Liver (tissue), 9 donors: ENCODE measurements around the gene ZBTB7B. TPM values are rescaled to one million over a fixed set of nuclear protein-coding genes. Genes with fewer than 3 reads are reported as not detected.

Source experiments
- DNase-seq: peaks from one replicate; pipeline ENCODE4 v3.0.0-alpha.2; 2017; ENCODE audit warnings: low spot score
- H3K27ac ChIP-seq, 2 donors: one replicate each; pipeline ENCODE4 v1.7.0; 2013; ENCODE audit warnings: inconsistent platforms in 2 of 2, low read length in 2 of 2, control low read depth in 1 of 2, low read depth in 1 of 2, mild to moderate bottlenecking in 1 of 2
- H3K27me3 ChIP-seq, 4 donors: one replicate each; pipeline versions ENCODE4 v1.6.1 to v1.7.0; 2013; ENCODE audit warnings: low read length in 3 of 4, inconsistent platforms in 1 of 4, mild to moderate bottlenecking in 1 of 4, moderate library complexity in 1 of 4; ENCODE audit not compliant: control insufficient read depth in 4 of 4, insufficient read depth in 4 of 4
- H3K36me3 ChIP-seq, 4 donors: one replicate each; pipeline versions ENCODE4 v1.6.1 to v1.7.0; 2013; ENCODE audit warnings: low read length in 3 of 4, mild to moderate bottlenecking in 3 of 4, low read depth in 1 of 4, moderate library complexity in 1 of 4; ENCODE audit not compliant: control insufficient read depth in 4 of 4, insufficient read depth in 3 of 4
- H3K4me1 ChIP-seq, 4 donors: one replicate each; pipeline versions ENCODE4 v1.6.1 to v1.7.0; 2013; ENCODE audit warnings: low read length in 3 of 4, mild to moderate bottlenecking in 3 of 4, moderate library complexity in 1 of 4; ENCODE audit not compliant: control insufficient read depth in 4 of 4, insufficient read depth in 4 of 4
- H3K4me3 ChIP-seq, 3 donors: one replicate each; pipeline versions ENCODE4 v1.6.1 to v1.7.0; 2013; ENCODE audit warnings: low read length in 3 of 3, control low read depth in 1 of 3, low read depth in 1 of 3, mild to moderate bottlenecking in 1 of 3
- H3K9ac ChIP-seq, 2 donors: one replicate each; pipeline ENCODE4 v1.7.0; 2013; ENCODE audit warnings: low read length in 2 of 2, mild to moderate bottlenecking in 2 of 2, moderate library complexity in 2 of 2, control low read depth in 1 of 2, low read depth in 1 of 2
- H3K9me3 ChIP-seq, 4 donors: one replicate each; pipeline versions ENCODE4 v1.6.1 to v1.7.0; 2013; ENCODE audit warnings: low read length in 3 of 4; ENCODE audit not compliant: control insufficient read depth in 4 of 4
- EGR1 ChIP-seq, 2 donors: IDR thresholded peaks; 2 replicates each; pipeline ENCODE4 v1.6.1; 2016 to 2018; ENCODE audit warnings: antibody characterized with exemption in 2 of 2, low read depth in 2 of 2
- FOXA1 ChIP-seq: IDR thresholded peaks from 2 replicates; pipeline ENCODE4 v1.6.1; 2016; ENCODE audit warnings: antibody characterized with exemption
- FOXA2 ChIP-seq: IDR thresholded peaks from 2 replicates; pipeline ENCODE4 v1.6.1; 2016; ENCODE audit warnings: antibody characterized with exemption
- GABPA ChIP-seq, 2 donors: IDR thresholded peaks in 1 of 2; conservative IDR thresholded peaks in 1 of 2; 2 replicates each; pipeline ENCODE4 v1.6.1; 2016; ENCODE audit warnings: antibody characterized with exemption in 2 of 2, mild to moderate bottlenecking in 1 of 2, moderate library complexity in 1 of 2
- HNF4A ChIP-seq, 2 donors: conservative IDR thresholded peaks; 2 replicates each; pipeline ENCODE4 v1.6.1; 2016; ENCODE audit warnings: antibody characterized with exemption in 2 of 2, mild to moderate bottlenecking in 2 of 2
- HNF4G ChIP-seq: IDR thresholded peaks from 2 replicates; pipeline ENCODE4 v1.6.1; 2016; ENCODE audit warnings: antibody characterized with exemption
- JUND ChIP-seq, 2 donors: IDR thresholded peaks; 2 replicates each; pipeline ENCODE4 v1.6.1; 2016; ENCODE audit warnings: antibody characterized with exemption in 2 of 2
- NR2F2 ChIP-seq: IDR thresholded peaks from 2 replicates; pipeline ENCODE4 v1.6.1; 2016; ENCODE audit warnings: antibody characterized with exemption
- RAD21 ChIP-seq, 2 donors: IDR thresholded peaks; 2 replicates each; pipeline ENCODE4 v1.6.1; 2016; ENCODE audit warnings: antibody characterized with exemption in 2 of 2, mild to moderate bottlenecking in 2 of 2
- RXRA ChIP-seq, 2 donors: IDR thresholded peaks; 2 replicates each; pipeline ENCODE4 v1.6.1; 2017 to 2018; ENCODE audit warnings: antibody characterized with exemption in 2 of 2, mild to moderate bottlenecking in 1 of 2
- SP1 ChIP-seq: IDR thresholded peaks from 2 replicates; pipeline ENCODE4 v1.6.1; 2018; ENCODE audit warnings: antibody characterized with exemption, mild to moderate bottlenecking
- TAF1 ChIP-seq: conservative IDR thresholded peaks from 2 replicates; pipeline ENCODE4 v1.6.1; 2016; ENCODE audit warnings: antibody characterized with exemption, mild to moderate bottlenecking
- YY1 ChIP-seq: IDR thresholded peaks from 2 replicates; pipeline ENCODE4 v1.6.1; 2016; ENCODE audit warnings: antibody characterized with exemption, mild to moderate bottlenecking
- whole genome bisulfite sequencing: extraction: QIAGEN DNeasy Blood & Tissue Kit; methylation state at CpG from one replicate; pipeline ENCODE4 v1.1.7; 2013; 5-methylcytosine and 5-hydroxymethylcytosine counted together
- polyA plus RNA-seq, 2 donors: library from polyadenylated mRNA; stranded (reverse) in 1 of 2; unstranded in 1 of 2; fragments of 200-250 nt in 1 of 2; fragments of >200 nt in 1 of 2; fragmentation: Nextera tagmentation in 1 of 2; extraction: Ambion mirVana in 1 of 2; gene quantifications; one replicate each; pipeline versions ENCODE4 v1.2.1 to v1.2.3, GENCODE V29; 2013 to 2015
- total RNA-seq, 2 donors: library from RNA; depleted of rRNA; stranded (reverse); fragments of >200 nt; gene quantifications; one replicate each; pipeline ENCODE4 v1.2.3, GENCODE V29; 2014
- TF ChIP-seq, protein P1 (sequence below): IDR thresholded peaks from 2 replicates; pipeline ENCODE4 v1.6.1; 2016; ENCODE audit warnings: antibody characterized with exemption
- TF ChIP-seq, protein P2 (sequence below): IDR thresholded peaks from 2 replicates; pipeline ENCODE4 v1.6.1; 2016; ENCODE audit warnings: antibody characterized with exemption
- TF ChIP-seq, protein P3 (sequence below): IDR thresholded peaks from 2 replicates; pipeline ENCODE4 v1.6.1; 2016; ENCODE audit warnings: antibody characterized with exemption, mild to moderate bottlenecking
- TF ChIP-seq, protein P4 (sequence below): fragments of 150-350 bp; IDR thresholded peaks from 2 replicates; pipeline ENCODE4 v1.5.1; 2017; ENCODE audit warnings: improper control_type of control experiment, low read depth, low read length; ENCODE audit not compliant: missing input control
- TF ChIP-seq, protein P5 (sequence below): IDR thresholded peaks from 2 replicates; pipeline ENCODE4 v1.6.1; 2016; ENCODE audit warnings: antibody characterized with exemption
- donor health status: healthy.
- donor health status: healthy.
- donor health status: healthy.
- donor health status: healthy.
- donor health status: healthy.

ZBTB7B gene
- total and polyA plus RNA-seq, 4 donors, result 7.0 to 50.2 (median 21.1) TPM

DNA sequence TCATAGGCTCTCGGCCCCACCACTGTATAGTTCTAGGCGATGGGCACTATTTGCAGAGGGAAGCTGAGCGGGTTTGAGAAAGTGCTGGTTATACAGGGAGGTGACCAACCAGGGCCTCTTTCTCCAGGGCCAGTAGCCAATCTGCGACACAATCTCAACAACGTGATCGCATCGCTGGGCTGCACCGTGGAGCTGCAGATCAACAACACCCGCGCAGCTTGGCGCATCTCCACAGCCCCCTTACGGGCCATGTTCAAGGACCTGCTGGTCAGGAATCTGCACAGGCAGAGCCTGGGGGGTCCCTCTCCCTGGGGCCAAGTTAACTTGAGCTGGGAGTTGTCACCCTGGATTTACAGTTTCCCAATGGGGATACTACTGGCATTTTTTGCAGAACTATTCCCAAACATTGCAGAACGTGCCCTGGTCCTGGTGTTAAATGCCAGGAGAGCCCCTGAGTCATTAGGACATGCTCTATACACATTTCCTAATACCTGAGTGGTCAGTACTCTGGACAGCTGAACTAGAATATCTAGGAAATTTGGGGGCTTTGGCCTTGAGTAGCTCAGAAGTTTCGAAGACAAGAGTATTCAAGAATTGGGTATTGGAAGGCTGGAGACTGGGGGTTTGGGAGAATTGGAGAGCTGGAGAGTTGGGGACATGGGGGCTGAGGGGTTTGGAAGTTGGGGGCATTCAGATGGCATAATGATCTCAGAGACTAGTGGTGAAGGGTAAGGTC, 37.9 kb downstream of the ZBTB7B start:
- Histone ChIP-seq H3K9ac (no peak overlapping the region), H3K4me1 (peaks cover 10 to 43% (median 32%) of the 10 kb centered on the region in 4 donors), H3K27me3 (no peaks in the 10 kb centered on the region), H3K36me3 (no peaks in the 10 kb centered on the region), H3K4me3 (no peak overlapping the region), H3K27ac (no peak overlapping the region), H3K9me3 (no peaks in the 10 kb centered on the region)
- TF ChIP-seq, protein P1, sequence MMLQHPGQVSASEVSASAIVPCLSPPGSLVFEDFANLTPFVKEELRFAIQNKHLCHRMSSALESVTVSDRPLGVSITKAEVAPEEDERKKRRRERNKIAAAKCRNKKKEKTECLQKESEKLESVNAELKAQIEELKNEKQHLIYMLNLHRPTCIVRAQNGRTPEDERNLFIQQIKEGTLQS, result no peak
- TF ChIP-seq, protein P2, sequence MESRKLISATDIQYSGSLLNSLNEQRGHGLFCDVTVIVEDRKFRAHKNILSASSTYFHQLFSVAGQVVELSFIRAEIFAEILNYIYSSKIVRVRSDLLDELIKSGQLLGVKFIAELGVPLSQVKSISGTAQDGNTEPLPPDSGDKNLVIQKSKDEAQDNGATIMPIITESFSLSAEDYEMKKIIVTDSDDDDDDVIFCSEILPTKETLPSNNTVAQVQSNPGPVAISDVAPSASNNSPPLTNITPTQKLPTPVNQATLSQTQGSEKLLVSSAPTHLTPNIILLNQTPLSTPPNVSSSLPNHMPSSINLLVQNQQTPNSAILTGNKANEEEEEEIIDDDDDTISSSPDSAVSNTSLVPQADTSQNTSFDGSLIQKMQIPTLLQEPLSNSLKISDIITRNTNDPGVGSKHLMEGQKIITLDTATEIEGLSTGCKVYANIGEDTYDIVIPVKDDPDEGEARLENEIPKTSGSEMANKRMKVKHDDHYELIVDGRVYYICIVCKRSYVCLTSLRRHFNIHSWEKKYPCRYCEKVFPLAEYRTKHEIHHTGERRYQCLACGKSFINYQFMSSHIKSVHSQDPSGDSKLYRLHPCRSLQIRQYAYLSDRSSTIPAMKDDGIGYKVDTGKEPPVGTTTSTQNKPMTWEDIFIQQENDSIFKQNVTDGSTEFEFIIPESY, result no peak
- TF ChIP-seq YY1 (no peak), GABPA (IDR thresholded peaks at IDR 0.05 in 1 of 2, conservative IDR thresholded peaks at IDR 0.05 in 1 of 2) (no peak), RXRA (IDR thresholded peaks at IDR 0.05) (no peak), FOXA2 (no peak), HNF4A (conservative IDR thresholded peaks at IDR 0.05) (no peak), EGR1 (IDR thresholded peaks at IDR 0.05; ENCODE audit: low read depth in 2 of 2) (no peak), FOXA1 (no peak), JUND (IDR thresholded peaks at IDR 0.05) (no peak), NR2F2 (no peak), TAF1 (no peak), RAD21 (IDR thresholded peaks at IDR 0.05) (no peak), SP1 (no peak), HNF4G (no peak)
- TF ChIP-seq, protein P3, sequence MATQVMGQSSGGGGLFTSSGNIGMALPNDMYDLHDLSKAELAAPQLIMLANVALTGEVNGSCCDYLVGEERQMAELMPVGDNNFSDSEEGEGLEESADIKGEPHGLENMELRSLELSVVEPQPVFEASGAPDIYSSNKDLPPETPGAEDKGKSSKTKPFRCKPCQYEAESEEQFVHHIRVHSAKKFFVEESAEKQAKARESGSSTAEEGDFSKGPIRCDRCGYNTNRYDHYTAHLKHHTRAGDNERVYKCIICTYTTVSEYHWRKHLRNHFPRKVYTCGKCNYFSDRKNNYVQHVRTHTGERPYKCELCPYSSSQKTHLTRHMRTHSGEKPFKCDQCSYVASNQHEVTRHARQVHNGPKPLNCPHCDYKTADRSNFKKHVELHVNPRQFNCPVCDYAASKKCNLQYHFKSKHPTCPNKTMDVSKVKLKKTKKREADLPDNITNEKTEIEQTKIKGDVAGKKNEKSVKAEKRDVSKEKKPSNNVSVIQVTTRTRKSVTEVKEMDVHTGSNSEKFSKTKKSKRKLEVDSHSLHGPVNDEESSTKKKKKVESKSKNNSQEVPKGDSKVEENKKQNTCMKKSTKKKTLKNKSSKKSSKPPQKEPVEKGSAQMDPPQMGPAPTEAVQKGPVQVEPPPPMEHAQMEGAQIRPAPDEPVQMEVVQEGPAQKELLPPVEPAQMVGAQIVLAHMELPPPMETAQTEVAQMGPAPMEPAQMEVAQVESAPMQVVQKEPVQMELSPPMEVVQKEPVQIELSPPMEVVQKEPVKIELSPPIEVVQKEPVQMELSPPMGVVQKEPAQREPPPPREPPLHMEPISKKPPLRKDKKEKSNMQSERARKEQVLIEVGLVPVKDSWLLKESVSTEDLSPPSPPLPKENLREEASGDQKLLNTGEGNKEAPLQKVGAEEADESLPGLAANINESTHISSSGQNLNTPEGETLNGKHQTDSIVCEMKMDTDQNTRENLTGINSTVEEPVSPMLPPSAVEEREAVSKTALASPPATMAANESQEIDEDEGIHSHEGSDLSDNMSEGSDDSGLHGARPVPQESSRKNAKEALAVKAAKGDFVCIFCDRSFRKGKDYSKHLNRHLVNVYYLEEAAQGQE, result no peak
- TF ChIP-seq, protein P4, sequence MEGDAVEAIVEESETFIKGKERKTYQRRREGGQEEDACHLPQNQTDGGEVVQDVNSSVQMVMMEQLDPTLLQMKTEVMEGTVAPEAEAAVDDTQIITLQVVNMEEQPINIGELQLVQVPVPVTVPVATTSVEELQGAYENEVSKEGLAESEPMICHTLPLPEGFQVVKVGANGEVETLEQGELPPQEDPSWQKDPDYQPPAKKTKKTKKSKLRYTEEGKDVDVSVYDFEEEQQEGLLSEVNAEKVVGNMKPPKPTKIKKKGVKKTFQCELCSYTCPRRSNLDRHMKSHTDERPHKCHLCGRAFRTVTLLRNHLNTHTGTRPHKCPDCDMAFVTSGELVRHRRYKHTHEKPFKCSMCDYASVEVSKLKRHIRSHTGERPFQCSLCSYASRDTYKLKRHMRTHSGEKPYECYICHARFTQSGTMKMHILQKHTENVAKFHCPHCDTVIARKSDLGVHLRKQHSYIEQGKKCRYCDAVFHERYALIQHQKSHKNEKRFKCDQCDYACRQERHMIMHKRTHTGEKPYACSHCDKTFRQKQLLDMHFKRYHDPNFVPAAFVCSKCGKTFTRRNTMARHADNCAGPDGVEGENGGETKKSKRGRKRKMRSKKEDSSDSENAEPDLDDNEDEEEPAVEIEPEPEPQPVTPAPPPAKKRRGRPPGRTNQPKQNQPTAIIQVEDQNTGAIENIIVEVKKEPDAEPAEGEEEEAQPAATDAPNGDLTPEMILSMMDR, result no peak
- TF ChIP-seq, protein P5, sequence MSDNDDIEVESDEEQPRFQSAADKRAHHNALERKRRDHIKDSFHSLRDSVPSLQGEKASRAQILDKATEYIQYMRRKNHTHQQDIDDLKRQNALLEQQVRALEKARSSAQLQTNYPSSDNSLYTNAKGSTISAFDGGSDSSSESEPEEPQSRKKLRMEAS, result no peak
- 96% methylated on average over 14 of the region's 14 CpGs for WGBS
- no peak for DNase-seq
